Measurements from ENCODE around the gene PREX1. TPM values are rescaled to one million over a fixed set of nuclear protein-coding genes. Genes with fewer than 3 reads are reported as not detected.

The PREX1 gene
- total RNA-seq, 2 donors from 2014 or later = 96.1 to 111 TPM

DNA sequence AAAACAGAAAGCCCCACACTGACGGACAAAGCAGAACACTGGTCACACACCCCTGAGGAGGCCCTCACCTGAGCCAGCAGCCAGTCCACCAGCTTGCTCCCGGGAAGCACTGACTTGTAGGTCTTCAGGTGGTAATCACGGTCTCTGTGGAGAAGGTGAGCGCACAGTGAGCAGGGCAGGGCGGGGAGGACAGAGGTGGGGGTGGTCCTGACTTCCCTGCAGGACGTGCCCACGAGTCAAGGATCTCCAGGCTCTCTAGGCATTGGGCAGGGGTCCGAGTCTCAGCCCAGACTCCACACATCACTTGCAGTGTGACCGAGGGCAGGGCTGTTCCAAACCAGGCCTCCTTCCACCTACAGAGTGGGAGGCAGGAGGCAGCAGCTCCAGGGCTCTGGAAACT lies 151.7 kb downstream of the PREX1 start:
- Mint-ChIP-seq H3K4me1 (peaks cover 22% of the 10 kb centered on the region), H3K36me3 (ENCODE audit: low read depth) (no peaks in the 10 kb centered on the region), H3K27ac (no peak overlapping the region), H3K9me3 (no peaks in the 10 kb centered on the region), H3K27me3 (no peaks in the 10 kb centered on the region), H3K4me3 (no peak overlapping the region)
- no peak for ATAC-seq (replicated peaks)

DNA sequence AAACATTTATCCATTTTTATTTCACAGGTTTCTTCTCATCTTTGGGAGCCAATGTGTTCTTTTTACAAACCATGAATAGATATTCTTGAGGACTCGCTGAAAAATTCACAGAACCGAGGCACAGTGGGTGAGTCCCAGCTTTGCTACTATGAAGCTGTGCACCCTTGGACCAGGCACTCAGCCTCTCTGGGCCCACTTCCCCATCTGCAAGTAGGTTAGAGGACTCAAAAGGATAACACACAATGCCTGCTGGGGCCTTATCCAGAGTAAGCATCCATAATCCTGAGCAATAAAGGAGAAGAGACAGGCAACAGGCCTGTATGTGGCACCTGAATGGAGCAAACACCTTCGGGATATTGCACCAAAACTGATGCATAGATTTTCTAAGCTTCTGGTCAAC lies 153.3 kb downstream of the PREX1 start:
- H3K27me3 Mint-ChIP-seq = no peaks in the 10 kb centered on the region
- H3K9me3 Mint-ChIP-seq = no peaks in the 10 kb centered on the region
- H3K27ac Mint-ChIP-seq = no peak overlapping the region
- peaks cover 5% of the 10 kb centered on the region for H3K36me3 Mint-ChIP-seq (ENCODE audit: low read depth)
- no peak overlapping the region for H3K4me3 Mint-ChIP-seq
- no peak for ATAC-seq (replicated peaks)
- H3K4me1 Mint-ChIP-seq = peaks cover 24% of the 10 kb centered on the region

DNA sequence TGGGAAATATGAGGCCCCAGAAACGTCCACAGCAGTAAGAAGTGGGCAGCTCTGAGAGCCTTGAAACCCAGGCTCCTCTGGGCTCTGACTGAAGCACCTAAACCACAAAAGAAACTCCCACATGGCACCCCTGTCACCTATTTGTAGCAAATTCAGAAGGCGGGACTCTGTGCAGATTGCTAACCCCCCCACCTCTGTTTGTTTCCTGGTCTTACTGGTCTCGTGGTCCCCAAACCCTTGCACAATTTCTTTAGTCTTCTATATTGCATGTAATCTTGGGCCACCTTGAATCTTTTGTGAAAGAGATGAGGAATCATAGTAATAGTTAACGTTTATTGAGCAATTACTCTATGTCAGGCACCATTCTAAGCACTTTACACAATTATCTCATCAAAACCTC lies 154.3 kb downstream of the PREX1 start:
- peaks cover 19% of the 10 kb centered on the region for H3K4me1 Mint-ChIP-seq
- H3K27me3 Mint-ChIP-seq = no peaks in the 10 kb centered on the region
- H3K36me3 Mint-ChIP-seq (ENCODE audit: low read depth) = peaks cover 11% of the 10 kb centered on the region
- H3K4me3 Mint-ChIP-seq = no peak overlapping the region
- peak; percentile 31 for ATAC-seq (replicated peaks)
- H3K27ac Mint-ChIP-seq = peak overlapping the region; percentile 86
- H3K9me3 Mint-ChIP-seq = no peaks in the 10 kb centered on the region

DNA sequence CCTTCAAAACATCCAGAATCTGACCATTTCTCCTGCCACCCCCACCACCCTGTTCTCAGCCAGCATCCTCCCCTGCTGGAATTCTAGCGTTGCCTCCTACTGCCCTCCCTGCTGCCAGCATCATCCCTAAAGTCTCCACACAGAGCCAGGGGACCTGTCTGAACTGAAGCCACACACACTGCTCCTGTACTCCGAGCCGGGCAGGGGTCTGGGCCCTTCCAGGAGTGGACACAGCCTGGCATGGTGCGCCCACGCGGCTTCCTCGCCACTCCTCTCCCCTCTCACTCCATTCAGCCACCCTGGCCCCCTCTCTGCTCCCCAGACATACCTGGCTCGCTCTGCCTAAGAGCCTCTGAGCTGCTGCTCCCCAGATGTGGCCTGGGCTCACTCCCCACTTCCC lies 155.5 kb downstream of the PREX1 start:
- ATAC-seq (replicated peaks) = peak; percentile 7
- Mint-ChIP-seq H3K4me3 (no peak overlapping the region), H3K4me1 (peaks cover 19% of the 10 kb centered on the region), H3K27me3 (no peaks in the 10 kb centered on the region), H3K9me3 (no peaks in the 10 kb centered on the region), H3K36me3 (ENCODE audit: low read depth) (peaks cover 20% of the 10 kb centered on the region), H3K27ac (peak overlapping the region; percentile 86)

DNA sequence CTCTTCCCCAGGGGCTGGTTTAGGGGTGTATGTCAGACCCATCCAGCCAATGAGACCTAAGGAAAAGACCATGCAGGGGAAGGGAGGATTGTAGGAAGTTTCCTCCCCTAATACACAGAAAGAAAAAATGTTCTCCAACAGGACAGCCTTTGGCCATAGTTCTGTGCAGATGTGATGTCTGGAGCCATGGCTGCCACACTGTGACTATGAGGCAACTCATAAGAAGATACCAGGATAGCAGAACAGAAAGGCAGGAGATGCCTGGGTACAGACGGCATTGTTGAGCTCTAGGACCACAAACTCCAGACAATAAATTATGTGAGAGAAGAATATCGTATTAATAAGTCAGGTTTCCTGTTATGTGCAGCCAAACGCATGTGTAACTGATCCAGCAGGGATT lies 156.7 kb downstream of the PREX1 start:
- Mint-ChIP-seq H3K36me3 (ENCODE audit: low read depth) (peaks cover 31% of the 10 kb centered on the region), H3K9me3 (no peaks in the 10 kb centered on the region), H3K4me1 (peaks cover 19% of the 10 kb centered on the region), H3K27ac (peak overlapping the region; percentile 86), H3K4me3 (no peak overlapping the region), H3K27me3 (no peaks in the 10 kb centered on the region)
- no peak for ATAC-seq (replicated peaks)

DNA sequence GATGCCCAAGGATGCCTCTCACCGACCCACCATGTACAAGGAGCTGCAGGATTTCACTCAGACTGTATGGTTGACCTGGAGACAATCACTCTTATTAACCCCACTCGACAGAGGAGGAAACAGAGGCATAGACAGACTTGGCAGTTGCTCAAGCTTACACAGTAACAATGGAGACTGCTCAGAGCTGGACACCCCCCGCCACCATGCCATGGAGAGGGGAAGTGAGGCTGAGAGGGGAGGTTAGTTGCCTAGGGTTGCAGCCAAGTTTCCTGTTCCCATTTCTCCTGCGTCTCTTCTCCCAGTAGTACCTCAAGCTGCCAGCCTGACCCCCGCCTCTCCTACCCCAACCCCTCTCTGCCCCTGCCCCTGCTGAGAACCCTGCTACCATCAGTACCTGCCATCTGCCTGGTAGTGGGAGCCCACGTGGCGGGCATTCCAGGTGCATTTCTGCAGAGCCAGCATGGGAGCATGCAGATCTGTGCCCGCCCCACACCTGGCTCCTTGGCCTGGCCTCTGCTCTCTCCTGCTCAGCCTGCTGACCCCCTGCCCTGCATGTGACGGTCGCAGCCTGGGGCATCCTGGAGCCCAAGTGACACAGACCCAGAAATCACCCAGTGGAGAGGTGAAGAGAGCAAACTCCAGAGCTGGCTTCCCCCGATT lies 157.7 kb downstream of the PREX1 start:
- H3K27ac Mint-ChIP-seq = peak overlapping the region; percentile 66
- H3K36me3 Mint-ChIP-seq (ENCODE audit: low read depth) = peaks cover 42% of the 10 kb centered on the region
- ATAC-seq (replicated peaks) = no peak
- no peaks in the 10 kb centered on the region for H3K9me3 Mint-ChIP-seq
- no peak overlapping the region for H3K4me3 Mint-ChIP-seq
- no peaks in the 10 kb centered on the region for H3K27me3 Mint-ChIP-seq
- H3K4me1 Mint-ChIP-seq = peaks cover 19% of the 10 kb centered on the region

DNA sequence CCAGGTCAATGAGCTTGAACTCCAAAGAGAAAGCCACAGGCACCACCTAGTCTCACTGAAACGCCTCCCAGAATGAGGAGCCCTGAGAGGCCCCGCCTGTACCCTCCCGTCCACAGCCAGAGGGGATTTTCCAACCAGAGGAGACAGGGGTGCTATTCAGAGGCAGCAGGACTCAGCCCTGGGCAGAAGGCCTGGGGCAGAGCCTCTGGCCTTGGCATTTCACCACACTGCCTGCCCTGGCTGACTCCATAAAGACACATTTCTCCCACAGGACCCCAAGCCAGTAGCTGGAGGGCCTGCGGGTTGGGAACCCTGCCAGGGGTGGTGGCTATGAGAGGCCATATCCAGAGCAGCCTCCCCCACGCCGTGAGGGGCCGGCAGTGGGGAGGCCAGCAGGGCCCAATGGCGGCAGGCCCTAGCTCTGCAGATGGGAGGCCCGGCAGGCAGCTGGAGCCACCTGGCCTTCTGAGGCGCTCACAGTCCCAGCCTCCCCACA lies 159.3 kb downstream of the PREX1 start:
- no peaks in the 10 kb centered on the region for H3K9me3 Mint-ChIP-seq
- H3K4me1 Mint-ChIP-seq = peaks cover 17% of the 10 kb centered on the region
- H3K36me3 Mint-ChIP-seq (ENCODE audit: low read depth) = peaks cover 54% of the 10 kb centered on the region
- H3K27ac Mint-ChIP-seq = no peak overlapping the region
- H3K4me3 Mint-ChIP-seq = no peak overlapping the region
- no peak for ATAC-seq (replicated peaks)
- H3K27me3 Mint-ChIP-seq = no peaks in the 10 kb centered on the region

DNA sequence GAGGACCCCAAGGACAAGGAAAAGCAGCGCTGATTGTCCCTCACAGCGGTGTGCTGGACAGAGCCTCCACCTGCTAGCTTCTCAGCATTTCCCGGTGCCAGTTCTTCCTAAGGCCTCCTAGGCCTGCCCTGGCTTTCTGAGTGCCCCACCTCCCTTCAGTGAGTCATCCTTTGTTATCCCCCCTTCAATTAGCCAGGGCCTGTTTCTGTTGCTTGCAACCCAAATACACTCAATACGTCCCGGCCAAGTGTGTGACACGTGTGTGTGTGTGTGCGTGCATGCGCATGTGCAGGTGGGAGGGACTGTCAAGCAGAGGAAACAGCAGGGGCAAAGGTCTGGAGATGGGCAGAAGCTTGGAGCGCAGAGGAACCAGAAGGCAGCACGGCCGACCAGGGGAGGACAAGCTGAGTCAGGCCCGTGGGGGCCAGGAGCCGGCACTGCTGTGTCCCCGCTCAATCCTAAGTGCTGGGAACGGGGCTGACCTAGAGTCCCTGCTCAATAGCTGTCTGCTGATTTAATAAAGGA lies 159.8 kb downstream of the PREX1 start:
- H3K27me3 Mint-ChIP-seq = no peaks in the 10 kb centered on the region
- ATAC-seq (replicated peaks) = no peak
- peaks cover 11% of the 10 kb centered on the region for H3K4me1 Mint-ChIP-seq
- H3K36me3 Mint-ChIP-seq (ENCODE audit: low read depth) = peaks cover 59% of the 10 kb centered on the region
- H3K9me3 Mint-ChIP-seq = no peaks in the 10 kb centered on the region
- no peak overlapping the region for H3K27ac Mint-ChIP-seq
- no peak overlapping the region for H3K4me3 Mint-ChIP-seq

DNA sequence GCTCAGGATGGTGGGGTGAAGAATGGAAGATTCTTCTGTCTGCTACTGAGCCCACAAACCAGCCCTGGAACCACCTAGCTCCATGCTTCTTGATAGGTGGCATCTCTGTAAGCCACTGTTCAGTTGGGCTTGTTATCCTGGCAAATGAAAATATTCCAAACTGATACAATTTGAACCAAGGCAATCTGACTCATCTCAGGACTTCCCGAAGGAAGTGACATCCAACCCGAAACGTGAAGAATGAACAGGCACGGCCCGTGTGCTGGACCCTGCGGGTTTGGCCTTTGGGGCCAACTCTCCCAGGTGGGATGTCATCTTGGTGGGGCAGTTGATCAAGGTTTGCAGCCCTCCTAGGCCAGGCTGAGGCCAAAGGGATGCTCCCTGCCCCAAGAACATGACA lies 160.3 kb downstream of the PREX1 start:
- Mint-ChIP-seq H3K4me3 (no peak overlapping the region), H3K27me3 (no peaks in the 10 kb centered on the region), H3K36me3 (ENCODE audit: low read depth) (peaks cover 64% of the 10 kb centered on the region), H3K27ac (peak overlapping the region; percentile 79), H3K9me3 (no peaks in the 10 kb centered on the region), H3K4me1 (peaks cover 10% of the 10 kb centered on the region)
- no peak for ATAC-seq (replicated peaks)

DNA sequence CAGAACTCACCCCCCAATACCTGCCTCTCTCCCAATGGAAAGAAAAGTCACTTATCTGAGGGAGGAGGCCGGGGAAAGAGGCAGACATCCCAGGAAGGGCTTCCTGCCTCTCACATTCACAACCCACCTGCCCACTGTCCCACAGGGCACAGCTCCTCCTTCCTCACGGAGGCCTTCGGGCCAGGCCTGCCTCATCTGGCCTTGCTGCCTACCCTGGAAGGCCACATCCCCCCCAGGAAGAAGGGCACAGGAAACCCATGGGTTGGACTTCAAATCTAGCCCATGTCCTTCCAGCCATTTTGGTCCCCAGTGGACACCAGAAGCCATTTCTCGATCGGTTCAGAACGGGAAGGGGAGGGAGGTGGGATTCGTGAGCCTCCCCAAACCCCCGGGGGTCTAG lies 162.0 kb downstream of the PREX1 start:
- no peaks in the 10 kb centered on the region for H3K27me3 Mint-ChIP-seq
- no peak for ATAC-seq (replicated peaks)
- H3K4me1 Mint-ChIP-seq = peaks cover 5% of the 10 kb centered on the region
- peak overlapping the region; percentile 30 for H3K27ac Mint-ChIP-seq
- no peaks in the 10 kb centered on the region for H3K9me3 Mint-ChIP-seq
- H3K36me3 Mint-ChIP-seq (ENCODE audit: low read depth) = peaks cover 81% of the 10 kb centered on the region
- no peak overlapping the region for H3K4me3 Mint-ChIP-seq

DNA sequence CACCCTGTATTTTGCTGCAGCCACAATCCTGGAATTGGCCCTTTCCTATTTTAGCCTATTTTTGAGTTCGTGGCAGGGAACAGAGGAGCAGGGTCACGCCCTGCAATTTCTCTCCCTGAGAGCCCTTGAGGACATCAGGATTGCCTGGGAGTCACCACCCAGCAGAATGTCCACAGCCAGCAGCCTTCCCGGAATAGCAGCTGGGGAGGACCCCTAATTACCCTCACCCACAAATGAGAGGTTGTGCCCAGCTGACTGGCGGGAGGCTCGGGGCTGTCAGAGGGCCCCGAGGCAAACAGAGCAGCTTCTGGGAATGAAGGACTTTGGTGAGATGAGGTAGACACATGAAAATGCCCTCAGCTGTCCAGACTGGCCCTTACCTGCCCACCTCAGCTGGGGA lies 165.1 kb downstream of the PREX1 start:
- ATAC-seq (replicated peaks) = no peak
- no peaks in the 10 kb centered on the region for H3K9me3 Mint-ChIP-seq
- H3K4me1 Mint-ChIP-seq = peaks cover 6% of the 10 kb centered on the region
- H3K36me3 Mint-ChIP-seq (ENCODE audit: low read depth) = peaks cover 94% of the 10 kb centered on the region
- no peaks in the 10 kb centered on the region for H3K27me3 Mint-ChIP-seq
- H3K27ac Mint-ChIP-seq = peak overlapping the region; percentile 70
- H3K4me3 Mint-ChIP-seq = no peak overlapping the region

DNA sequence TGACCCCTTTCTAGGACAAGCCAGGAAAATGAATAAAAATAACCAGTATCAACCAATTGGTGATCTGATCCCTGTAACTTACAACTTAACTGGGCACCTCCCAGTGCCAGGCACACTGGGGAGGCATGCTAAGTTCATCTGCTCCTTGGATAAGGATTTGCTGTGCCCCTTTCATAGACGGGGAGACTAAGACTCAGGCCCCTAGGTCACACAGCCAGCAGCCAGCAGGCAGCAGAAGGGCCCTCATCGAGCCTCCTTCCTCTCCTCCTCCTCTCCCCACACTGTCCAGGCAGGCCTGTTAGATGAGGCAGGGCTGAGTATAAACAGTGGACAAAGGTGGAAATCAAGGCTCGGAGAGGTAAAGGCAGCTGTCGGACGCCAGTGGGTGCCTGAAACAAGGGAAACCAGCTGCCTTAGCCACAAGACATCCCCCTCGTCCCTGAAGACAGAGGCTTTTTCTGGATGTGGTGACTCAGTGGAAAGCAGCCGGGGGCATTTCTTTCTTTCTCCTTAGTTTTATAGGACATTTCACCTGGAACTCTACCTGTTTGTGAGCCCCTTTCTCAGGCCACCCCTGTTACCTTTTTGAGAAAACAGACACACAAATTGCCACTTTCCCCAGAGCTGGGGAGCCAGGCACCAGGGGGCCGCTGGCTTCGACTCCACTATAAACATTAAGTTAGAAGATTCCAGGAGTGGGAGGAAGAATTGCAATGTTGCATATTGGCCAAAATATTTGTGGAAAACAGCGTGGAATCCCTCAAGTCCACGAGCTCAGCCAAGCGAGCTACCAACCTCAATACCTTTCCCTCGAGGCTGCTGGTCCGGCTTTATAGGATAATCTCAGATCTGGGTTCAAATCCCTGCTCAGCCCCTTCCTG lies 166.0 kb downstream of the PREX1 start:
- no peak for ATAC-seq (replicated peaks)
- Mint-ChIP-seq H3K27me3 (no peaks in the 10 kb centered on the region), H3K27ac (no peak overlapping the region), H3K4me3 (no peak overlapping the region), H3K4me1 (peaks cover 6% of the 10 kb centered on the region), H3K9me3 (no peaks in the 10 kb centered on the region), H3K36me3 (ENCODE audit: low read depth) (peaks cover 95% of the 10 kb centered on the region)

DNA sequence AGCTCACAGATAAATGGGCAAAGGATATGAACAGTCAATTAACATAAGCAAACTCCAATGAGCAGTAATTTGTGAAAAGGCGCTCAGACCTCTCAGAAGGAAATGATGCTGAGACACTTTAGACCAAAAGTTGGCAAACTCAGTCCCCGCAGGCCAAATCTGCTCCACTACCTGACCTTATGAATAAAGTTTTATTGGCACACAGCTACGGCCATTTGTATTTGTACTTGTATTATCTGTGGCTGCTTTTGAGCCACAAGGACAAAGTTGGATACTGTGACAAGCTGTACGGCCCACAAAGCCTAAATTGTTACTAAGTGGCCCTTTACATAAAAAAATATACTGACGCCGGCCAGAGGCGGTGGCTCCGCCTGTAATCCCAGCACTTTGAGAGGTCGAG lies 167.0 kb downstream of the PREX1 start:
- Mint-ChIP-seq H3K4me1 (peaks cover 6% of the 10 kb centered on the region), H3K4me3 (no peak overlapping the region), H3K27me3 (no peaks in the 10 kb centered on the region), H3K9me3 (no peaks in the 10 kb centered on the region), H3K36me3 (ENCODE audit: low read depth) (peaks cover 96% of the 10 kb centered on the region), H3K27ac (peak overlapping the region; percentile 82)
- ATAC-seq (replicated peaks) = no peak

DNA sequence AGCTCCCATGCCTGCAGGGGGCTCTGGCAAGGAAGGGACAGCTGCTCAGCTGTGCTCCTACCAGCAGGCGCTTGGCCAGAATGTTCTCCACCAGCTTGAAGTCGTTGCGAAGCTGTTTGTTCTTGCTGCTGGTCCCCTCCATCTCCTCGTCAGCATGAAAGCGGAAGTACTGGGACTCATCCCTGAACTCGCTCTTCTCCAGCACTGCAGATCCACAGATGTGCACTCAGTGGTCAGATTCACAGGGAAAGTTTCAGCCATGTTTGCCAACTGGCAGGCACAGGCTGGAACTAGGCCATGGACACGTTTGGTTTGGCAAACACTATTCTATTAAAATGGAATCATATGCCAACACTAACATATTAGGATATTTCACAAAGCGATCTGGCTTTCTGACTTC lies 167.9 kb downstream of the PREX1 start:
- Mint-ChIP-seq H3K36me3 (ENCODE audit: low read depth) (peaks cover 97% of the 10 kb centered on the region), H3K27me3 (no peaks in the 10 kb centered on the region), H3K9me3 (no peaks in the 10 kb centered on the region), H3K27ac (peak overlapping the region; percentile 82), H3K4me1 (peaks cover 6% of the 10 kb centered on the region), H3K4me3 (no peak overlapping the region)
- no peak for ATAC-seq (replicated peaks)

DNA sequence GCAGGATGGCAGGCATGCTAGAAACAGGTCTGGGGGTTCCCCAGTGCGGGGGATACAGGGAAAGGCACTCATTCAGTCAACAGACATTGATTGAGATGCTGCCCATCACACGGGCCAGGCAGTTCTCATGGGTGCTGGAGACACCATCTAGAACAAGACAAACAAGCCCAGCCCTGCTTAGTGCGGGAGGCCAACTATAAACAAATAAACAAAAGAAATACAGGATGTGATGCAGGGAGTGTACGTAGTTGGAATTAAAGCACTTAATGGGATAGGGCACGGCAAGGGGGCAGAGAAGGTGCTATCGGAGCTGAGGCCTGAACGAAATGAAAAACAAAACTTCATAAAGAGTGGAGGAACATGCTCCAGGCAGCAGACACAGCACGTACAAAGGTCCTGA lies 169.3 kb downstream of the PREX1 start:
- no peaks in the 10 kb centered on the region for H3K9me3 Mint-ChIP-seq
- H3K4me3 Mint-ChIP-seq = no peak overlapping the region
- H3K27ac Mint-ChIP-seq = peak overlapping the region; percentile 82
- peaks cover 6% of the 10 kb centered on the region for H3K4me1 Mint-ChIP-seq
- H3K36me3 Mint-ChIP-seq (ENCODE audit: low read depth) = peaks cover 100% of the 10 kb centered on the region
- no peak for ATAC-seq (replicated peaks)
- no peaks in the 10 kb centered on the region for H3K27me3 Mint-ChIP-seq
